ENCODE data around the gene CEP131.
A peak's percentile ranks its signal among the peaks of the same experiment; 100 is the strongest.

Gene CEP131

GRCh38 chr17:81182596-81182995 lies 40.2 kb downstream of the CEP131 start:
- no peak for DNase-seq

GRCh38 chr17:81181811-81182185 lies 41.0 kb downstream of the CEP131 start:
- DNase-seq, result no peak

- DNase-seq, result no peak
These were observed 41.6 kb downstream of the CEP131 start for GRCh38 chr17:81180836-81181810.

GRCh38 chr17:81179861-81180260 lies 42.9 kb downstream of the CEP131 start:
- no peak for DNase-seq

- no peak for DNase-seq
These were observed 43.5 kb downstream of the CEP131 start for GRCh38 chr17:81179220-81179619.

- no peak for DNase-seq
These were observed 44.4 kb downstream of the CEP131 start for GRCh38 chr17:81178136-81179091.

- peak; percentile 16 for DNase-seq
These were observed 46.1 kb downstream of the CEP131 start for GRCh38 chr17:81176666-81177065.

- DNase-seq, result no peak
These were observed 49.0 kb downstream of the CEP131 start for GRCh38 chr17:81173762-81174155.

GRCh38 chr17:81173052-81173761 lies 49.6 kb downstream of the CEP131 start:
- DNase-seq, result peak; percentile 33

GRCh38 chr17:81171941-81172340 lies 50.8 kb downstream of the CEP131 start:
- no peak for DNase-seq

GRCh38 chr17:81170727-81171494 lies 51.9 kb downstream of the CEP131 start:
- DNase-seq, result no peak

- DNase-seq, result no peak
These were observed 52.9 kb downstream of the CEP131 start for GRCh38 chr17:81169870-81170309.

GRCh38 chr17:81167638-81168037 lies 55.1 kb downstream of the CEP131 start:
- DNase-seq, result no peak

- no peak for DNase-seq
These were observed 55.6 kb downstream of the CEP131 start for GRCh38 chr17:81167194-81167524.

- DNase-seq, result no peak
These were observed 56.7 kb downstream of the CEP131 start, which contains the start of gene AATK for GRCh38 chr17:81166033-81166492. Gene AATK (minus strand): TSS chr17:81166221. CDS start chr17:81165992, 229 bp downstream.

- DNase-seq, result no peak
These were observed 57.3 kb downstream of the CEP131 start, which contains the start of gene PVALEF for GRCh38 chr17:81165246-81166032. Gene PVALEF (plus strand): TSS chr17:81165507. CDS start chr17:81181227, 15,720 bp downstream.

- DNase-seq, result no peak
These were observed 58.2 kb downstream of the CEP131 start for GRCh38 chr17:81164371-81165245.

GRCh38 chr17:81163703-81164370 lies 58.9 kb downstream of the CEP131 start:
- no peak for DNase-seq

GRCh38 chr17:81163051-81163695 lies 59.6 kb downstream of the CEP131 start:
- no peak for DNase-seq

All from hematopoietic multipotent progenitor cell treated with erythropoietin and hydrocortisone succinate and interleukin-3 and kit ligand, for 6 days (in vitro differentiated cells).